Measurements from ENCODE around the gene ZCCHC14.

ZCCHC14 gene

DNA sequence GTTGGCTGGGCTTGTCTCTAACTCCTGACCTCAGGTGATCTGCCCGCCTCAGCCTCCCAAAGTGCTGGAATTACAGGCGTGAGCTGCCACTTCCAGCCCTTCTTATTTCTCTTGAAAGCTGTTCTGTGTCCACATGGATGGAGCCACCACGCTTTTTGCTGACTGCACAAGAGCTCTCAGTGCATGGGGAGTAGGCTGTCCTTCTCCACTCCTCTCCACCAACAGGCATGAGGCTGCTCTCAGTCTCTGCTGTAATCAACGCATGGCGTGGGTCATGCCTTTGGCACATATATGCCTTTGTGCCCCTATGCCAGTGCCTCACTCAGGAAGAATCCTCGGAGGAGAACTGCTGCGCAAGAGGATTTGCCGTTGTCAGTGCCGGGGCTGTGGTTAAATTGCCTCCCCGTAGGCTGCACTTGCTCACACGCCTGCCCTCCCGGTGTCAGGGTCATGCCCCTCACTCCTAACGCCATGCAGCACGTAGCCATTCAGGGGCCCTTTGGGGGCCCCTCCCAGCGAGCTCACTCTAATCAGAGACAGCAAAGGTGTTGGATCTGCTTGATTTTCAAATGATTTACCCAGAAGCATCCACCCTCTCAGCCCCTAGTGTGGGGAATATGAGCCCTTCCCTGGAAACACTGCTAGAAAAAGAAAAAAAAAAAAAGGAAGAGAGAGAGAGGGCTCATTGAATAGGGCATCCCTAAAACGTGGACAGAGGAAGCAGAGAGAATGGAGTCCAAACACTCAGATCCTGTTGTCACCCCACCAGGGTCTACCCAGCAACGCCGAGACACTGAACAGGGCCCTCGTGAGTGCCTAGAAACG lies 47.5 kb upstream of the ZCCHC14 start:
- H3K79me2 ChIP-seq (ENCODE audit: insufficient read depth, low read depth) = no peaks in the 10 kb centered on the region
- no peak overlapping the region for H3K4me3 ChIP-seq (IDR thresholded peaks at IDR 0.05; ENCODE audit: insufficient read depth, low read depth, low read length)
- H4K20me1 ChIP-seq (ENCODE audit: insufficient read depth) = no peaks in the 10 kb centered on the region
- TF ChIP-seq, protein P1, sequence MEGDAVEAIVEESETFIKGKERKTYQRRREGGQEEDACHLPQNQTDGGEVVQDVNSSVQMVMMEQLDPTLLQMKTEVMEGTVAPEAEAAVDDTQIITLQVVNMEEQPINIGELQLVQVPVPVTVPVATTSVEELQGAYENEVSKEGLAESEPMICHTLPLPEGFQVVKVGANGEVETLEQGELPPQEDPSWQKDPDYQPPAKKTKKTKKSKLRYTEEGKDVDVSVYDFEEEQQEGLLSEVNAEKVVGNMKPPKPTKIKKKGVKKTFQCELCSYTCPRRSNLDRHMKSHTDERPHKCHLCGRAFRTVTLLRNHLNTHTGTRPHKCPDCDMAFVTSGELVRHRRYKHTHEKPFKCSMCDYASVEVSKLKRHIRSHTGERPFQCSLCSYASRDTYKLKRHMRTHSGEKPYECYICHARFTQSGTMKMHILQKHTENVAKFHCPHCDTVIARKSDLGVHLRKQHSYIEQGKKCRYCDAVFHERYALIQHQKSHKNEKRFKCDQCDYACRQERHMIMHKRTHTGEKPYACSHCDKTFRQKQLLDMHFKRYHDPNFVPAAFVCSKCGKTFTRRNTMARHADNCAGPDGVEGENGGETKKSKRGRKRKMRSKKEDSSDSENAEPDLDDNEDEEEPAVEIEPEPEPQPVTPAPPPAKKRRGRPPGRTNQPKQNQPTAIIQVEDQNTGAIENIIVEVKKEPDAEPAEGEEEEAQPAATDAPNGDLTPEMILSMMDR (conservative IDR thresholded peaks at IDR 0.05; ENCODE audit: low read depth, low read length) = no peak
- H3K27me3 ChIP-seq (ENCODE audit: insufficient read depth, low read depth) = peaks cover 95% of the 10 kb centered on the region
- H3K36me3 ChIP-seq (ENCODE audit: insufficient read depth) = no peaks in the 10 kb centered on the region
- no peak overlapping the region for H3K27ac ChIP-seq
- no peak overlapping the region for H3K4me2 ChIP-seq
- no peak overlapping the region for H2AFZ ChIP-seq (ENCODE audit: low read depth)
- no peaks in the 10 kb centered on the region for H3K4me1 ChIP-seq (ENCODE audit: low read depth, poor library complexity, severe bottlenecking)
- no peak overlapping the region for H3K9ac ChIP-seq

DNA sequence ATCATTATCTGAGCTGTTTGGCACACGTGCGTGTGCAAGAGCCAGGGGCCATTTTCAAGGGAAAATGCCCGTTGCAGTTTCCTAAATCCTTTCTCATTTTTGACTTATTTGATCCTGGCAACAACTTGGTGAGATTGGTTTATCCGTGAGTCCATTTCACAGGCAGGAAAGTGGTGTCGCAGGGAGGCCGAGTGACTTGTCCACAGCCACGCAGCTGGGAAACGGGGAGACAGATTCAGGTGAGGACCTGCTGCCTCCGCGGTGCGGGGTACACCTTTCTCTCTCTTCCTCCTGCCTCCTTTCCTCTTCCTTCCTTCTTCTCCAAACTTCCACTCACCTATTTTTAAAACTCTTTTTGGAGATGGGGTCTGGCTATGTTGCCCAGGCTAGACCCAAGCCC lies 46.3 kb upstream of the ZCCHC14 start:
- Histone ChIP-seq H3K9ac (no peak overlapping the region), H3K4me1 (ENCODE audit: low read depth, poor library complexity, severe bottlenecking) (no peaks in the 10 kb centered on the region)

DNA sequence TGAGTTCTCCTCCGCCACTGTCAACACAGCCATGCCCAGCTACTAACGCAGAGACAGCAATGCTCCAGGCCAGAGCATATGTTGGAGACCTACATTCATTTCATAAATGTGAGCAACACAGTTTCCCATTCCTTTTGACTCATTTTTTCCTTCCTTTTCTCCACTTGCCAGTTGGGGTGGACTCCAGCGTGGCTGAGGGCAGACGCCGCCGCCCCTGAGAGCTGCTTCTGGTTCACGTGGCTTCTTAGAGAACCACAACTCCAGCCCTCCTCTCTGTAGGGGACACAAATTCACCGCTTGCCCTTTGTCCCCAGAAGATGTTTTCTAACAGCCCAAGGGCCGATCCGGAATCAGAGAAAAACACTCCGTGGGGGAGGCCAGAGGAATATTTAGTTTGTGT lies 45.8 kb upstream of the ZCCHC14 start:
- Histone ChIP-seq H3K4me2 (no peak overlapping the region), H3K79me2 (ENCODE audit: insufficient read depth, low read depth) (no peaks in the 10 kb centered on the region), H2AFZ (ENCODE audit: low read depth) (no peak overlapping the region), H3K9ac (no peak overlapping the region), H3K36me3 (ENCODE audit: insufficient read depth) (no peaks in the 10 kb centered on the region), H3K4me1 (ENCODE audit: low read depth, poor library complexity, severe bottlenecking) (no peaks in the 10 kb centered on the region), H3K27ac (no peak overlapping the region), H4K20me1 (ENCODE audit: insufficient read depth) (no peaks in the 10 kb centered on the region), H3K27me3 (ENCODE audit: insufficient read depth, low read depth) (peaks cover 92% of the 10 kb centered on the region), H3K4me3 (IDR thresholded peaks at IDR 0.05; ENCODE audit: insufficient read depth, low read depth, low read length) (no peak overlapping the region)
- TF ChIP-seq, protein P1 (conservative IDR thresholded peaks at IDR 0.05; ENCODE audit: low read depth, low read length) = no peak

More for the DNA sequence above, 46.3 kb upstream of the ZCCHC14 start:
- TF ChIP-seq, protein P1 (conservative IDR thresholded peaks at IDR 0.05; ENCODE audit: low read depth, low read length) = no peak
- Histone ChIP-seq H3K27ac (no peak overlapping the region), H3K4me2 (no peak overlapping the region), H4K20me1 (ENCODE audit: insufficient read depth) (no peaks in the 10 kb centered on the region), H2AFZ (ENCODE audit: low read depth) (no peak overlapping the region), H3K4me3 (IDR thresholded peaks at IDR 0.05; ENCODE audit: insufficient read depth, low read depth, low read length) (no peak overlapping the region), H3K79me2 (ENCODE audit: insufficient read depth, low read depth) (no peaks in the 10 kb centered on the region), H3K27me3 (ENCODE audit: insufficient read depth, low read depth) (peaks cover 97% of the 10 kb centered on the region), H3K36me3 (ENCODE audit: insufficient read depth) (no peaks in the 10 kb centered on the region)

DNA sequence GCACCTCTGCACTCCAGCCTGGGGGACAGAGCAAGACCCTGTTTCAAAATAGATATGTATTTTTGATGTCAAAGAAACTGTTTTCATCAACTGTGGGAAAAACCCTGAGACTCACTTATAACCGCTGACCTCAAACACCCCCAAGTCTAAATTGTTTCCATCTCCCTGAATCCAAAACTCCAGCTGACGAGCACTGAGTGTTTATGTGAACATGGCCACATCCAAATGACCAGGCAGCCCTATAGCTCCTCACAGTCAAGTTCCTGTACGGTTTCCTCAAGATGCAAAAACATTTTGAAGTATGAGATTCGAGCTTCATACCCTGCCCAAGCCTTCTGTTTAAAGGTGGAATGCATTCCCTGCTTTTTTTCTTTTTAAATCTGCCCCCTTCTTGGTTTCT lies 45.3 kb upstream of the ZCCHC14 start:
- peaks cover 88% of the 10 kb centered on the region for H3K27me3 ChIP-seq (ENCODE audit: insufficient read depth, low read depth)
- H3K27ac ChIP-seq = no peak overlapping the region
- H3K4me2 ChIP-seq = no peak overlapping the region
- H3K79me2 ChIP-seq (ENCODE audit: insufficient read depth, low read depth) = no peaks in the 10 kb centered on the region
- no peaks in the 10 kb centered on the region for H3K36me3 ChIP-seq (ENCODE audit: insufficient read depth)
- H3K4me3 ChIP-seq (IDR thresholded peaks at IDR 0.05; ENCODE audit: insufficient read depth, low read depth, low read length) = no peak overlapping the region
- no peaks in the 10 kb centered on the region for H4K20me1 ChIP-seq (ENCODE audit: insufficient read depth)
- no peak overlapping the region for H2AFZ ChIP-seq (ENCODE audit: low read depth)
- H3K4me1 ChIP-seq (ENCODE audit: low read depth, poor library complexity, severe bottlenecking) = no peaks in the 10 kb centered on the region
- TF ChIP-seq, protein P1 (conservative IDR thresholded peaks at IDR 0.05; ENCODE audit: low read depth, low read length) = no peak
- H3K9ac ChIP-seq = no peak overlapping the region
